IMR-90 (cell line): ENCODE results near the gene GNL2. TPM values are rescaled to one million over a fixed set of nuclear protein-coding genes. Genes with fewer than 3 reads are reported as not detected.

Source experiments
- ATAC-seq: fragments of 200-7000 bp; cut with Tn5 transposase; 2 replicates; pipeline ENCODE4 v1.9.1; 2020; ENCODE audit warnings: low read depth, mild to moderate bottlenecking, moderate library complexity
- BruUV-seq: library from RNA; stranded (reverse); fragments of 400-500 nt; replicated peaks from 2 replicates; lab custom pipeline; 2021; lab: Mats Ljungman, UMichigan
- CTCF ChIA-PET: fragments of 300-600 bp; formaldehyde crosslinking; extraction: SDS; loops from one replicate; lab custom pipeline; 2021; ENCODE audit warnings: antibody characterized with exemption; lab: Yijun Ruan, JAX
- POLR2A ChIA-PET: fragments of 300-600 bp; sonication (Branson Sonifier 250); formaldehyde crosslinking; loops from one replicate; lab custom pipeline; 2022; ENCODE audit warnings: antibody characterized with exemption; ENCODE audit not compliant: unreplicated experiment; lab: Charles Lee
- DNase-seq: peaks from one replicate; pipeline ENCODE4 v3.0.0; 2013
- H2AFZ ChIP-seq: replicated peaks from 2 replicates; pipeline ENCODE3; 2013; ENCODE audit warnings: low read length, mild to moderate bottlenecking; ENCODE audit not compliant: poor library complexity
- H2AK5ac ChIP-seq: 2 replicates; pipeline ENCODE4 v1.6.1; 2013; ENCODE audit warnings: low read depth, low read length, inconsistent platforms
- H2AK9ac ChIP-seq: replicated peaks from 2 replicates; pipeline ENCODE3; 2013; ENCODE audit warnings: mild to moderate bottlenecking, low read depth, low read length, moderate library complexity; ENCODE audit not compliant: poor library complexity
- H2BK120ac ChIP-seq: 2 replicates; pipeline ENCODE4 v1.6.1; 2013; ENCODE audit warnings: low read depth, low read length, inconsistent platforms
- H2BK15ac ChIP-seq: 3 replicates; pipeline ENCODE4 v1.6.1; 2013; ENCODE audit warnings: low read depth, low read length, inconsistent platforms
- H2BK20ac ChIP-seq: 2 replicates; pipeline ENCODE4 v1.6.1; 2013; ENCODE audit warnings: low read depth, mild to moderate bottlenecking, inconsistent platforms, low read length, moderate library complexity
- H2BK5ac ChIP-seq: 2 replicates; pipeline ENCODE4 v1.6.1; 2013; ENCODE audit warnings: mild to moderate bottlenecking, low read depth, low read length, inconsistent platforms; ENCODE audit not compliant: poor library complexity, severe bottlenecking
- H3K14ac ChIP-seq: replicated peaks from 2 replicates; pipeline ENCODE4 v1.6.1; 2013; ENCODE audit warnings: low read depth, low read length, inconsistent platforms
- H3K18ac ChIP-seq: 2 replicates; pipeline ENCODE4 v1.6.1; 2013; ENCODE audit warnings: low read depth, low read length, control low read depth
- H3K23ac ChIP-seq: 2 replicates; pipeline ENCODE4 v1.6.1; 2013; ENCODE audit warnings: low read depth, low read length, inconsistent platforms
- H3K27ac ChIP-seq: 2 replicates; pipeline ENCODE4 v1.5.1; 2013; ENCODE audit warnings: mild to moderate bottlenecking, control low read depth, low read length; ENCODE audit not compliant: insufficient read depth
- H3K27me3 ChIP-seq: 2 replicates; pipeline ENCODE4 v1.6.1; 2013; ENCODE audit warnings: low read length; ENCODE audit not compliant: control insufficient read depth, insufficient read depth
- H3K36me3 ChIP-seq: 2 replicates; pipeline ENCODE4 v1.6.1; 2013; ENCODE audit warnings: low read length, mixed read lengths; ENCODE audit not compliant: control insufficient read depth, insufficient read depth
- H3K4ac ChIP-seq: 2 replicates; pipeline ENCODE4 v1.6.1; 2013; ENCODE audit warnings: low read depth, low read length, inconsistent platforms
- H3K4me1 ChIP-seq: 2 replicates; pipeline ENCODE4 v1.6.1; 2013; ENCODE audit warnings: low read length, mixed read lengths; ENCODE audit not compliant: control insufficient read depth, insufficient read depth
- H3K4me2 ChIP-seq: 2 replicates; pipeline ENCODE4 v1.6.1; 2013; ENCODE audit warnings: low read depth, mild to moderate bottlenecking, control low read depth, low read length, moderate library complexity
- H3K4me3 ChIP-seq: 2 replicates; pipeline ENCODE4 v1.5.1; 2013; ENCODE audit warnings: low read depth, mild to moderate bottlenecking, control low read depth, low read length, moderate library complexity; ENCODE audit not compliant: insufficient read depth
- H3K56ac ChIP-seq: 2 replicates; pipeline ENCODE4 v1.6.1; 2013; ENCODE audit warnings: low read length, inconsistent platforms; ENCODE audit not compliant: insufficient read depth; ENCODE audit errors: extremely low read depth
- H3K79me1 ChIP-seq, 2 experiments: 2 replicates each; pipeline ENCODE4 v1.6.1; 2013; ENCODE audit warnings: low read length in 2 of 2, inconsistent platforms in 1 of 2, low read depth in 1 of 2
- H3K9ac ChIP-seq: 2 replicates; pipeline ENCODE4 v1.6.1; 2013; ENCODE audit warnings: low read depth, low read length, control low read depth
- H3K9me1 ChIP-seq: 2 replicates; pipeline ENCODE4 v1.6.1; 2013; ENCODE audit warnings: low read length, inconsistent platforms; ENCODE audit not compliant: insufficient read depth
- H3K9me3 ChIP-seq: 2 replicates; pipeline ENCODE4 v1.6.1; 2013; ENCODE audit warnings: low read length; ENCODE audit not compliant: control insufficient read depth, insufficient read depth
- H4K20me1 ChIP-seq: 2 replicates; pipeline ENCODE4 v1.6.1; 2013; ENCODE audit warnings: low read length, inconsistent platforms; ENCODE audit not compliant: insufficient read depth
- H4K5ac ChIP-seq: 2 replicates; pipeline ENCODE4 v1.6.1; 2013; ENCODE audit warnings: mild to moderate bottlenecking, low read depth, low read length, control low read depth
- H4K8ac ChIP-seq, 2 experiments: 2 replicates each; pipeline ENCODE4 v1.6.1; 2013; ENCODE audit warnings: low read depth in 2 of 2, low read length in 2 of 2, control low read depth in 1 of 2, inconsistent platforms in 1 of 2
- H4K91ac ChIP-seq: 2 replicates; pipeline ENCODE4 v1.6.1; 2013; ENCODE audit warnings: low read depth, low read length, inconsistent platforms; ENCODE audit not compliant: insufficient read depth
- CEBPB ChIP-seq: IDR thresholded peaks from 2 replicates; pipeline ENCODE4 v1.6.1; 2012; ENCODE audit warnings: low read depth, low read length, improper control_type of control experiment
- NFE2L2 ChIP-seq: fragments of 150-350 bp; IDR thresholded peaks from 2 replicates; pipeline ENCODE4 v1.6.1; 2016; ENCODE audit warnings: low read depth, mild to moderate bottlenecking, low read length
- WGBS, 2 experiments: methylation state at CpG; one replicate each; pipeline versions ENCODE4 v1.1.5 to v1.1.7; 2013; ENCODE audit warnings: missing lambda C conversion rate in 2 of 2; ENCODE audit not compliant: insufficient read length in 1 of 2; ENCODE audit errors: extremely low coverage in 2 of 2; 5-methylcytosine and 5-hydroxymethylcytosine counted together
- dilution Hi-C: fragments of 300-500 bp; cut with HindIII; formaldehyde crosslinking; loops from one replicate; pipeline ENCODE4 v1.14.3; 2018; ENCODE audit warnings: low sequenced_read_pairs; ENCODE audit not compliant: unreplicated experiment
- in situ Hi-C: fragments of 300-500 bp; cut with MboI; formaldehyde crosslinking; loops from 3 replicates; pipeline ENCODE4 v1.14.3; 2019; ENCODE audit warnings: low sequenced_read_pairs, inconsistent platforms, mixed read lengths
- intact Hi-C: fragments of 100-400 bp; cut with micrococcal nuclease; formaldehyde crosslinking; loops from 2 replicates; pipeline ENCODE4 v1.10.0; 2022
- polyA plus RNA-seq, 3 experiments: library from polyadenylated mRNA; depleted of rRNA; stranded (reverse); fragments of >200 nt; gene quantifications; 2 replicates each; pipeline ENCODE4 v1.2.3, GENCODE V29; 2012; ENCODE audit warnings: low replicate concordance in 1 of 3
- total RNA-seq: library from RNA; depleted of rRNA; stranded (reverse); fragments of >200 nt; gene quantifications from 2 replicates; pipeline ENCODE4 v1.2.3, GENCODE V29; 2012

Gene GNL2
- total and polyA plus RNA-seq, 2 of the 4 experiments (the other 2 are of a cell fraction): 42.9 to 77.4 TPM

GRCh38 chr1:37570528-37571334 lies 25.0 kb downstream of the GNL2 start:
- no peaks in the 10 kb centered on the region for H3K27me3 ChIP-seq
- H3K4me1 ChIP-seq: peaks cover 10% of the 10 kb centered on the region
- no CpG with 5 or more reads among the region's 3 CpGs for WGBS, 2 experiments
- H3K56ac ChIP-seq: no peak overlapping the region
- no peak overlapping the region for H3K14ac ChIP-seq
- no TSS peak for BruUV-seq
- H3K27ac ChIP-seq: no peak overlapping the region
- H4K5ac ChIP-seq: no peak overlapping the region
- intact Hi-C loops (loop anchor here (10.0 kb wide), 1 partner anchor 116 kb away; no protein-coding TSS in a partner anchor), dilution Hi-C loops (no loop called here), in situ Hi-C loops (no loop called here)
- H2BK120ac ChIP-seq: no peak overlapping the region
- no peak overlapping the region for H2AFZ ChIP-seq
- ChIA-PET CTCF (no interaction called here), POLR2A (no interaction called here)
- H2BK15ac ChIP-seq: no peak overlapping the region
- ATAC-seq (no peak), DNase-seq (no peak)
- no peak overlapping the region for H3K4ac ChIP-seq
- no peak overlapping the region for H2BK5ac ChIP-seq
- peaks cover 12 to 29% of the 10 kb centered on the region in 2 experiments for H3K79me1 ChIP-seq
- TF ChIP-seq NFE2L2: no peak
- peak; percentile 65 for TF ChIP-seq CEBPB
- H2AK9ac ChIP-seq: no peak overlapping the region
- H3K4me2 ChIP-seq: no peak overlapping the region
- H3K9me3 ChIP-seq: no peaks in the 10 kb centered on the region
- no peak overlapping the region for H3K18ac ChIP-seq
- no peak overlapping the region for H2BK20ac ChIP-seq
- H2AK5ac ChIP-seq: no peak overlapping the region
- no peak overlapping the region for H3K23ac ChIP-seq
- H3K4me3 ChIP-seq: no peak overlapping the region
- H4K20me1 ChIP-seq: peaks cover 11% of the 10 kb centered on the region
- no peaks in the 10 kb centered on the region for H3K9me1 ChIP-seq
- H4K8ac ChIP-seq: no peak overlapping the region
- H4K91ac ChIP-seq: no peak overlapping the region
- H3K9ac ChIP-seq: no peak overlapping the region
- peaks cover 57% of the 10 kb centered on the region for H3K36me3 ChIP-seq
